GM06990 (cell line): ENCODE data around the gene TFR2.

Experiments used
- DNase-seq: peaks from one replicate; pipeline ENCODE4 v3.0.0-alpha.2; 2011; ENCODE audit not compliant: insufficient read length; ENCODE audit errors: extremely low read depth
- H3K27me3 ChIP-seq: replicated peaks from 2 replicates; pipeline ENCODE4 v1.6.0; 2011; ENCODE audit warnings: low read length; ENCODE audit not compliant: control insufficient read depth, insufficient read depth
- H3K36me3 ChIP-seq: 2 replicates; pipeline ENCODE4 v1.5.1; 2011; ENCODE audit warnings: low read length; ENCODE audit not compliant: control insufficient read depth, insufficient read depth
- H3K4me3 ChIP-seq: replicated peaks from 2 replicates; pipeline ENCODE4 v1.5.1; 2011; ENCODE audit warnings: low read depth, mild to moderate bottlenecking, control low read depth, low read length
- TF ChIP-seq, protein P1 (sequence below): IDR thresholded peaks from 2 replicates; pipeline ENCODE4 v1.5.1; 2011; ENCODE audit warnings: low read length, control low read depth, mild to moderate bottlenecking, inconsistent platforms; ENCODE audit not compliant: insufficient read depth, poor library complexity, severe bottlenecking

Gene TFR2

GRCh38 chr7:100589341-100589947, 51.9 kb downstream of the TFR2 start:
- Histone ChIP-seq H3K36me3 (no peaks in the 10 kb centered on the region), H3K27me3 (no peaks in the 10 kb centered on the region; the same call in 1 of the 2 replicates), H3K4me3 (no peak overlapping the region)
- DNase-seq, result no peak
- TF ChIP-seq, protein P1, sequence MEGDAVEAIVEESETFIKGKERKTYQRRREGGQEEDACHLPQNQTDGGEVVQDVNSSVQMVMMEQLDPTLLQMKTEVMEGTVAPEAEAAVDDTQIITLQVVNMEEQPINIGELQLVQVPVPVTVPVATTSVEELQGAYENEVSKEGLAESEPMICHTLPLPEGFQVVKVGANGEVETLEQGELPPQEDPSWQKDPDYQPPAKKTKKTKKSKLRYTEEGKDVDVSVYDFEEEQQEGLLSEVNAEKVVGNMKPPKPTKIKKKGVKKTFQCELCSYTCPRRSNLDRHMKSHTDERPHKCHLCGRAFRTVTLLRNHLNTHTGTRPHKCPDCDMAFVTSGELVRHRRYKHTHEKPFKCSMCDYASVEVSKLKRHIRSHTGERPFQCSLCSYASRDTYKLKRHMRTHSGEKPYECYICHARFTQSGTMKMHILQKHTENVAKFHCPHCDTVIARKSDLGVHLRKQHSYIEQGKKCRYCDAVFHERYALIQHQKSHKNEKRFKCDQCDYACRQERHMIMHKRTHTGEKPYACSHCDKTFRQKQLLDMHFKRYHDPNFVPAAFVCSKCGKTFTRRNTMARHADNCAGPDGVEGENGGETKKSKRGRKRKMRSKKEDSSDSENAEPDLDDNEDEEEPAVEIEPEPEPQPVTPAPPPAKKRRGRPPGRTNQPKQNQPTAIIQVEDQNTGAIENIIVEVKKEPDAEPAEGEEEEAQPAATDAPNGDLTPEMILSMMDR, result no peak

DNA sequence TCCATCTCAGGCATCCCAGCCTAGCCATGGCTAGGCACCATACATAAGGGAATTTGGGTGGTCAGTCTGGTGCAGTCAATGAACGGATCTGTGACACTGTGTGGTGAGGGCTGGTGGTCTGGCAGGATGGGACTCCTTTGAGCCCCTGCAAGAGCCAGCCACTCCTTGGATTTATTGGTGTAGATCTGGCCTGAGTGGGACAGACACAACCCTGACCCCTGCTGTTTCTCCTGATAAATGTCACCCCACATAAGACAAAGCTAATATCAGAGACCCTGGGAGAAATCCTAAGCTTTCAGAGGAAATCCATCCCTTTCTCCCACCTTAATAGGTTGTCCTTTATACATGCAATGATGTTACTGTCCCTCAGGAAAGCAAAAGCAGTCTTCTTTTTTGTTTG, 52.9 kb downstream of the TFR2 start:
- no peak for DNase-seq
- no peaks in the 10 kb centered on the region for H3K36me3 ChIP-seq
- H3K4me3 ChIP-seq, result no peak overlapping the region
- H3K27me3 ChIP-seq, result no peaks in the 10 kb centered on the region; the same call in 1 of the 2 replicates
- TF ChIP-seq, protein P1, result peak; percentile 58

GRCh38 chr7:100586266-100587025, 54.9 kb downstream of the TFR2 start, which contains the start of gene FBXO24:
Gene FBXO24 (plus strand): TSS chr7:100586328. CDS start chr7:100586626, 298 bp downstream.
- Histone ChIP-seq H3K36me3 (peaks cover 6% of the 10 kb centered on the region), H3K27me3 (no peaks in the 10 kb centered on the region; the same call in 1 of the 2 replicates), H3K4me3 (peak within 1 kb of the TSS; percentile 80)
- DNase-seq, result peak; percentile 100
- TF ChIP-seq, protein P1, result no peak

DNA sequence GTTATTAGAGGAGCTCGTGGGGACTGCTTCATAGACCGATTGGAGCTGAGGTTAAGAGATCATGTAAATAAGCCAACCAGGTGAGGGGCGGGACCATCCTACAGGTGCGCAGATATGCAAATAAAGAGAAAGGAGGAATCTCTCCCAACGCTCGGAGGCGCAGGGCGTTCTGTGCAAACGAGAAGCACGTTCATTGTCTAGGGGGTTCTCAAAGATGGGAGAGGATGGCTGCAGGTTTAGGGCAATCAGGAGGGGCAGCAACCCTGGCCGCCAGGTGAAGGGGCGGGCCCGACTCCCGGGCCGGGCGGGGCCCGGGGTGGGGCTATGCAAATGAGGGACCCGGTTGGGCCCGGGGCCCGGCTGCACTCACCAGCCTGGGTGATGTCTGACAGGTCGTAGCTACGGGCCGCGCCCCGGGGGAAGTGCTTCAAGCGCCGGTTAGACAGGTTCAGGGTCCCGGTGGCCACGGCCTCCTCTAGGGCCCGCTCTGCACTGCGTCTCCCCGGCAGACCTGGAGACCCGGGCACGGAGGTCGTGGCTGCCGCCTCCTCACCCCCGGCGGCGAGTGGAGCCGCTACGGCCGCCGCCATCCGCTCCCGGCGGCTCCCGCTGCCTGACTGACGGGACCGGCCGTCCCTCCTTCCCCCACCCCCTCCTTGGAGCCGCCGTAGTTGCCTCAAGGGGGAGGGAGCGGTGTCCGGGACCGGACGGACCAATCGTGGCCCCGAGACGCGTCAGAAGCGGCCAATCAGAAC, 55.7 kb downstream of the TFR2 start, which contains the start of gene LRCH4:
Gene LRCH4, minus strand, starts transcription at position 619 of the 755 bp plus-strand sequence. Its CDS starts 29 bp downstream, at position 590.
- peak within 1 kb of the TSS; percentile 80 for H3K4me3 ChIP-seq
- DNase-seq, result no peak
- TF ChIP-seq, protein P1, result no peak
- H3K27me3 ChIP-seq, result no peaks in the 10 kb centered on the region; the same call in 1 of the 2 replicates
- H3K36me3 ChIP-seq, result peaks cover 13% of the 10 kb centered on the region

GRCh38 chr7:100584683-100585510, 56.5 kb downstream of the TFR2 start:
- DNase-seq, result no peak
- TF ChIP-seq, protein P1, result no peak

More at GRCh38 chr7:100584683-100585510, 56.5 kb downstream of the TFR2 start:
- Histone ChIP-seq H3K4me3 (peak overlapping the region; percentile 72), H3K36me3 (peaks cover 15% of the 10 kb centered on the region), H3K27me3 (no peaks in the 10 kb centered on the region)
